ENCODE measurements around the gene KRTAP10-5. TPM values are rescaled to one million over a fixed set of nuclear protein-coding genes. Genes with fewer than 3 reads are reported as not detected.
A peak's percentile ranks its signal among the peaks of the same experiment; 100 is the strongest.

Gene KRTAP10-5
- total RNA-seq, 1 experiment from 2014 or later: not detected

DNA sequence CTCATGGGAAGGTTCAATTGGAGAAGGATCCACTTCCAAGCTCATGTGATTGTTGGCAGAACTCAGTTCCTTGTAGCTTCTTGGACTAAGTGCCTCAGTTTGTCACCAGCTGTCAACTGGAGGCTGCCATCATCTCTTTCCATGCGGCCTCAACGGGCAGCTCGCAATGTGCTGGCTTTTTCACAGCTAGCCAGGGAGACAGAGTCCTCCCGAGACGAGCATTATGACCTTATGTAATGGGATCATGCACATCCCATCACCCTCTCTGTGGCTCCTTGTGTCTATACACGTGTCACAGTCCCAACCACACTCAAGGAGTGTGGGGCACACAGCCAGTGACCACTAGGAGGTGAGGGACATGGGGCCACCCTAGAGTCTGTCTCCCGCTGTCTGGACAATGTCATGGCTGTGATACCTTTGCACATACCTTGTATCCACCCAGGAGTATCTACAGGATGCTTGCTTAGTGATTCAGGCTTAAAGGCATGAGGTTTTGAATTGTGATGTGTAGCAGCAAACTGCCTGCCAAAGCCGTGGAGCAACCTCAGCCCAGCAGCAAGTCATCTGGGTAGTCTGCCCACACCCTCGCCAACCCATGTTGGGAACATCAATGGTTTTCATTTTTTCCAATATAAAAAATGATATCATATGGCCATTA, 15.8 kb upstream of the KRTAP10-5 start:
- DNase-seq (ENCODE audit: low read depth, low spot score) (peak; percentile 32), ATAC-seq (peak; percentile 79)
- Histone ChIP-seq H3K36me3 (ENCODE audit: control insufficient read depth, insufficient read depth, low read length) (no peaks in the 10 kb centered on the region), H3K27ac (ENCODE audit: low read length) (no peak overlapping the region), H3K9me3 (ENCODE audit: control insufficient read depth, insufficient read depth, low read depth, low read length) (no peaks in the 10 kb centered on the region), H3K4me3 (ENCODE audit: low read depth in 2 of 2, low read length in 2 of 2) (no peak overlapping the region), H3K4me1 (ENCODE audit: control insufficient read depth, insufficient read depth, low read length) (no peaks in the 10 kb centered on the region; the same call in 1 of the 2 replicates), H3K27me3 (ENCODE audit: control insufficient read depth, insufficient read depth, low read length) (no peaks in the 10 kb centered on the region)
- TF ChIP-seq POLR2AphosphoS5 (IDR thresholded peaks at IDR 0.05; ENCODE audit: low read depth, low read length): no peak
- no peak for TF ChIP-seq SIN3A (IDR thresholded peaks at IDR 0.05; ENCODE audit: borderline replicate concordance, insufficient read depth, low read depth, low read length)
- TF ChIP-seq, protein P1, sequence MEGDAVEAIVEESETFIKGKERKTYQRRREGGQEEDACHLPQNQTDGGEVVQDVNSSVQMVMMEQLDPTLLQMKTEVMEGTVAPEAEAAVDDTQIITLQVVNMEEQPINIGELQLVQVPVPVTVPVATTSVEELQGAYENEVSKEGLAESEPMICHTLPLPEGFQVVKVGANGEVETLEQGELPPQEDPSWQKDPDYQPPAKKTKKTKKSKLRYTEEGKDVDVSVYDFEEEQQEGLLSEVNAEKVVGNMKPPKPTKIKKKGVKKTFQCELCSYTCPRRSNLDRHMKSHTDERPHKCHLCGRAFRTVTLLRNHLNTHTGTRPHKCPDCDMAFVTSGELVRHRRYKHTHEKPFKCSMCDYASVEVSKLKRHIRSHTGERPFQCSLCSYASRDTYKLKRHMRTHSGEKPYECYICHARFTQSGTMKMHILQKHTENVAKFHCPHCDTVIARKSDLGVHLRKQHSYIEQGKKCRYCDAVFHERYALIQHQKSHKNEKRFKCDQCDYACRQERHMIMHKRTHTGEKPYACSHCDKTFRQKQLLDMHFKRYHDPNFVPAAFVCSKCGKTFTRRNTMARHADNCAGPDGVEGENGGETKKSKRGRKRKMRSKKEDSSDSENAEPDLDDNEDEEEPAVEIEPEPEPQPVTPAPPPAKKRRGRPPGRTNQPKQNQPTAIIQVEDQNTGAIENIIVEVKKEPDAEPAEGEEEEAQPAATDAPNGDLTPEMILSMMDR (IDR thresholded peaks at IDR 0.05): no peak
- TF ChIP-seq, protein P2, sequence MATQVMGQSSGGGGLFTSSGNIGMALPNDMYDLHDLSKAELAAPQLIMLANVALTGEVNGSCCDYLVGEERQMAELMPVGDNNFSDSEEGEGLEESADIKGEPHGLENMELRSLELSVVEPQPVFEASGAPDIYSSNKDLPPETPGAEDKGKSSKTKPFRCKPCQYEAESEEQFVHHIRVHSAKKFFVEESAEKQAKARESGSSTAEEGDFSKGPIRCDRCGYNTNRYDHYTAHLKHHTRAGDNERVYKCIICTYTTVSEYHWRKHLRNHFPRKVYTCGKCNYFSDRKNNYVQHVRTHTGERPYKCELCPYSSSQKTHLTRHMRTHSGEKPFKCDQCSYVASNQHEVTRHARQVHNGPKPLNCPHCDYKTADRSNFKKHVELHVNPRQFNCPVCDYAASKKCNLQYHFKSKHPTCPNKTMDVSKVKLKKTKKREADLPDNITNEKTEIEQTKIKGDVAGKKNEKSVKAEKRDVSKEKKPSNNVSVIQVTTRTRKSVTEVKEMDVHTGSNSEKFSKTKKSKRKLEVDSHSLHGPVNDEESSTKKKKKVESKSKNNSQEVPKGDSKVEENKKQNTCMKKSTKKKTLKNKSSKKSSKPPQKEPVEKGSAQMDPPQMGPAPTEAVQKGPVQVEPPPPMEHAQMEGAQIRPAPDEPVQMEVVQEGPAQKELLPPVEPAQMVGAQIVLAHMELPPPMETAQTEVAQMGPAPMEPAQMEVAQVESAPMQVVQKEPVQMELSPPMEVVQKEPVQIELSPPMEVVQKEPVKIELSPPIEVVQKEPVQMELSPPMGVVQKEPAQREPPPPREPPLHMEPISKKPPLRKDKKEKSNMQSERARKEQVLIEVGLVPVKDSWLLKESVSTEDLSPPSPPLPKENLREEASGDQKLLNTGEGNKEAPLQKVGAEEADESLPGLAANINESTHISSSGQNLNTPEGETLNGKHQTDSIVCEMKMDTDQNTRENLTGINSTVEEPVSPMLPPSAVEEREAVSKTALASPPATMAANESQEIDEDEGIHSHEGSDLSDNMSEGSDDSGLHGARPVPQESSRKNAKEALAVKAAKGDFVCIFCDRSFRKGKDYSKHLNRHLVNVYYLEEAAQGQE (IDR thresholded peaks at IDR 0.05; ENCODE audit: insufficient read depth in 1 of 2, low read depth in 2 of 2, low read length in 1 of 2): no peak
- no peak for TF ChIP-seq TCF7L2 (IDR thresholded peaks at IDR 0.05; ENCODE audit: low read depth, low read length)
- ChIA-PET CTCF (no interaction called here), POLR2A (no interaction called here)
- BruUV-seq (replicated peaks): no TSS peak
- intact Hi-C loops (cut with micrococcal nuclease; ENCODE audit: unreplicated experiment): no loop called here
- in situ Hi-C loops (cut with HindIII; ENCODE audit: low pct_unique_long_range_greater_than_20kb, low sequenced_read_pairs): no loop called here

DNA sequence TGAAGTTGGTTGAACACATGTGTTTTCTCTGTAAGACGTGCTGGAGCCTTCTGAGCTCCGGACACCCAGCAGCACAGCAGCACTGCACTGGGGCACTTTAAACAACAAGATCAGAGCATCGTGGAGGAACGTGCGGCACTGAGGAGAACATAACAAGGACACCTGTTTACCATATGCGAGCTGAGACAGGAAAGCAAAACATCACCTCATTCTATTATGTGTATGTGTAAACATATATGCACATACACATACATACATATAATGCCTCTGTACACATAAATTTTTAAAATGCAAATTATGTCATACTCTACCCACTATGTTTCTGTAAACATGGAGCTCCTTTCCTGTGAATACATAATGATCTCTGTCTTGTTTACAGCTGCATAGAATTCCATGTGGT, 15.1 kb upstream of the KRTAP10-5 start:
- in situ Hi-C loops (cut with HindIII; ENCODE audit: low pct_unique_long_range_greater_than_20kb, low sequenced_read_pairs) (no loop called here), intact Hi-C loops (cut with micrococcal nuclease; ENCODE audit: unreplicated experiment) (no loop called here)
- no peak overlapping the region for H3K27ac ChIP-seq (ENCODE audit: low read length)
- no peak overlapping the region for H3K4me3 ChIP-seq (ENCODE audit: low read depth in 2 of 2, low read length in 2 of 2)
- ChIA-PET CTCF (no interaction called here), POLR2A (no interaction called here)
- DNase-seq (ENCODE audit: low read depth, low spot score) (no peak), ATAC-seq (no peak)
- TF ChIP-seq POLR2AphosphoS5 (IDR thresholded peaks at IDR 0.05; ENCODE audit: low read depth, low read length) (no peak), TCF7L2 (IDR thresholded peaks at IDR 0.05; ENCODE audit: low read depth, low read length) (no peak), SIN3A (IDR thresholded peaks at IDR 0.05; ENCODE audit: borderline replicate concordance, insufficient read depth, low read depth, low read length) (no peak)
- TF ChIP-seq, protein P1 (IDR thresholded peaks at IDR 0.05): no peak
- TF ChIP-seq, protein P2 (IDR thresholded peaks at IDR 0.05; ENCODE audit: insufficient read depth in 1 of 2, low read depth in 2 of 2, low read length in 1 of 2): no peak
- H3K36me3 ChIP-seq (ENCODE audit: control insufficient read depth, insufficient read depth, low read length): no peaks in the 10 kb centered on the region
- no peaks in the 10 kb centered on the region for H3K27me3 ChIP-seq (ENCODE audit: control insufficient read depth, insufficient read depth, low read length)
- no peaks in the 10 kb centered on the region; the same call in 1 of the 2 replicates for H3K4me1 ChIP-seq (ENCODE audit: control insufficient read depth, insufficient read depth, low read length)
- BruUV-seq (replicated peaks): no TSS peak
- no peaks in the 10 kb centered on the region for H3K9me3 ChIP-seq (ENCODE audit: control insufficient read depth, insufficient read depth, low read depth, low read length)
